ENCODE data around the gene ATP6V1B1.

ATP6V1B1 gene

DNA sequence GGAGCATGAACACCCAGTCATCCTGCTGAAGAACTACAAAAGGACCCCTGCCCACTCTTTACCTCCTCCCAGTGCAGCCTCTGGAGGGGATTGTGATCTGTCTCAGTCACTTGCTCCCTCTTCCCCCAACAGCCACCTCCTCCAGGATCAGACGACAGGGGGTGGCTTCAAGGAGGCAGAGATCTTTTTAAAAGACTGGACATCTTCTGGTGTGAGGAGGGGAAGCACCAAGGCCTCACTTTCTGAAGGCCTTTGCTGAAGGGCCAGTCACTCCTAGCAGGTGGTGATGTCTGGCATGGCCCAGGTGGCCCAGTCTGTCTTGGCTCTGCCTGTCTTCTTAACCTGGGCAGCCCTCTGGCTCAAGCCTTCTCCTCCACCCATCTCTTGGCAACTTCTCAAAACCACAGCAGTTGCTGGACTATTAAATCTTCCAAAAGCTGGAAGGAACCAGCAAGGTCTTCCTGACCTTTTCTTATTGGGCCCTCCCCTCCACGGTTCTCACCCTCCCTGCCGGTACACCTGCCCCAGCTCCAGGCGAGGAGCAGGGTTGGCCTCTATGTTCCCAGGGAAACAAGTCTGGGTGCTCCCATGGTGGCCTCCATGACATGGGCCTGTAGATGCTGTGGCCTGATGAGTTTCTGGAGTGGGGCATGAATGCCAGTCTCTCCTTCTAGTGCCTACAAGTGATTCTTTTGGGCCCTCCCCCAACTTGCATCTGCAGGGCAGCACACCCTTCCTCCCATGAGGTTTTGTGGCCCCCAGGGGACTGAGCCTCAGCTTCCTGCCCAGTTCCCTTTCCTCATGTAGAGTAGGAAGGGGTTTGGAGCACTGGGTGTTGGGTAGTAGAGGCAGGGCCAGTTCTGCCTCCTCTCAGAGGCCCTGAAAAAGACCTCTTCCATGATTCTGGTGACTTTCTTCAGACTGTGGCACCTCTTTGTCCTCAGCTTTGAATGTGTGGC is 5.0 kb upstream of the ATP6V1B1 start:
- Mint-ChIP-seq H3K27me3 (peaks cover 3% of the 10 kb centered on the region), H3K27ac (no peak overlapping the region), H3K36me3 (ENCODE audit: low read depth) (no peaks in the 10 kb centered on the region), H3K4me1 (no peaks in the 10 kb centered on the region), H3K9me3 (no peaks in the 10 kb centered on the region), H3K4me3 (no peak overlapping the region)
- no peak for DNase-seq
- no peak for ATAC-seq

DNA sequence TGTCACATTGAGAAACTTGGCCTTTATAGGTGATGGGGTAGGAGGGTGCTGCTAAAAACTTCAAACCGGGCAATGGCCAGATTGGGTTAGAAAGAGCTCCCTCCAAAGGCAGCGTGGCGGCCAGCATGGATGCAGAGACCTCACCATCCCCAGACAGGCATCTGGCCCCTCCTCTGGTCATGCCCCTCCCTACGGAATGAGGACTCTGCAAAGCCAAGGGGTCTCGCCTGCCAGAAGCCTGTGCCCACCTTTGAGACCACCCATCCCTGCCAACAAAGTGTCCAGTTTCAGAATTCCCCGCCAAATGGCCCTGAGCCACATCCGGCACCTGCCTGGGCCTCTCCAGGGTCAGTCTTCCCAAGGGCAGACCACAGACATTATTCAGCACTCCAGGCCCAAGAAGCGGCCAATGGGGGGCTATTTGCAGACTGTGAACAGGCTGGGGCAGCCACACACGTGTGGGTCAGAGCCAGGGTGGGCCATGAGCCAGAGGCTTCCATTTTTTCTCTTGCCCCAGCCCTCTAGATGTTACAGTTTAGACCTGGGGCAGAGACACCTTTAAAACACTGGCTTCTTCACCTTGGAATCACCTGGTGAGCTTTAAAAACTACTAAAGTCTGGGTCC is 4.2 kb upstream of the ATP6V1B1 start:
- Mint-ChIP-seq H3K4me1 (no peaks in the 10 kb centered on the region), H3K27ac (no peak overlapping the region), H3K27me3 (peaks cover 3% of the 10 kb centered on the region), H3K9me3 (no peaks in the 10 kb centered on the region), H3K4me3 (no peak overlapping the region), H3K36me3 (ENCODE audit: low read depth) (no peaks in the 10 kb centered on the region)
- DNase-seq, result no peak
- ATAC-seq, result no peak

DNA sequence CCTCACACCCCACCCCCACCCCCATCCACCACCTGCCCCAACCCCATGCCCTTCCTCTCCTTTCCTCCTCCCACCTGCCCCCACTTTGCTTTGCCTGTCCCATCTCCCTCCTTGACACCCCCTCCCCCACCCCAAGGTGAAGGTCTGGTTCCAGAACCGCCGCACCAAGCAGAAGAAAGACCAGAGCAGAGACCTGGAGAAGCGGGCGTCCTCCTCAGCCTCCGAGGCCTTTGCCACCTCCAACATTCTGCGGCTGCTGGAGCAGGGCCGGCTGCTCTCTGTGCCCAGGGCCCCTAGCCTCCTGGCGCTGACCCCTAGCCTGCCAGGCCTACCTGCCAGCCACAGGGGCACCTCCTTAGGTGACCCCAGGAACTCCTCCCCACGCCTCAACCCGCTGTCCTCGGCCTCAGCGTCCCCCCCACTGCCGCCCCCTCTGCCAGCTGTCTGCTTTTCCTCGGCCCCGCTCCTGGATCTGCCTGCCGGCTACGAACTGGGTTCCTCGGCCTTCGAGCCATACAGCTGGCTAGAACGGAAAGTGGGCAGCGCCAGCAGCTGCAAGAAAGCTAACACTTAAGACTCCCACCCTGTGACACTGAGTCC is 3.0 kb upstream of the ATP6V1B1 start:
- H3K27ac Mint-ChIP-seq, result no peak overlapping the region
- ATAC-seq, result no peak
- no peaks in the 10 kb centered on the region for H3K36me3 Mint-ChIP-seq (ENCODE audit: low read depth)
- H3K4me3 Mint-ChIP-seq, result no peak overlapping the region
- H3K4me1 Mint-ChIP-seq, result no peaks in the 10 kb centered on the region
- peaks cover 3% of the 10 kb centered on the region for H3K27me3 Mint-ChIP-seq
- H3K9me3 Mint-ChIP-seq, result no peaks in the 10 kb centered on the region
- no peak for DNase-seq

DNA sequence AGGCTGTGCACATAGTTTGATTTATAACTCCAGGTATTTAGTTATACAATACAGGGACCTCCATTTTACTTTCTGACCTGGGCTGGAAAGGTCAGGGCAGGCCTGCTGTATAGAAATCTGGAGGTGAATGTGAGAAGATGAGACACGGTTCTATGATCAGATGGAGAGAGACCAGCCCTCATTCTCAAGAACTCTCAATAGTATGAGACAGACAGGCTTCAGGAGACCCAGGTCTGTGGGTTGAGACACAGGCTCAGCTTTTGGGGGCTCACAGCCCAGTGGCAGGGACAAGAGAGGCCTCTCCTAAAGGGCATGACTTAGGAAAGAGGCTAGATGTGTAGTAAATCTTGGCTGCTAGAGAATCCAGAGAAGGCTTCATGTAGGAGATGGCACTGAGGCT is 719 bp upstream of the ATP6V1B1 start:
- Mint-ChIP-seq H3K9me3 (no peaks in the 10 kb centered on the region), H3K27ac (no peak overlapping the region), H3K36me3 (ENCODE audit: low read depth) (no peaks in the 10 kb centered on the region), H3K27me3 (peaks cover 7% of the 10 kb centered on the region), H3K4me3 (no peak overlapping the region), H3K4me1 (no peaks in the 10 kb centered on the region)
- DNase-seq, result no peak
- ATAC-seq, result peak; percentile 10

DNA sequence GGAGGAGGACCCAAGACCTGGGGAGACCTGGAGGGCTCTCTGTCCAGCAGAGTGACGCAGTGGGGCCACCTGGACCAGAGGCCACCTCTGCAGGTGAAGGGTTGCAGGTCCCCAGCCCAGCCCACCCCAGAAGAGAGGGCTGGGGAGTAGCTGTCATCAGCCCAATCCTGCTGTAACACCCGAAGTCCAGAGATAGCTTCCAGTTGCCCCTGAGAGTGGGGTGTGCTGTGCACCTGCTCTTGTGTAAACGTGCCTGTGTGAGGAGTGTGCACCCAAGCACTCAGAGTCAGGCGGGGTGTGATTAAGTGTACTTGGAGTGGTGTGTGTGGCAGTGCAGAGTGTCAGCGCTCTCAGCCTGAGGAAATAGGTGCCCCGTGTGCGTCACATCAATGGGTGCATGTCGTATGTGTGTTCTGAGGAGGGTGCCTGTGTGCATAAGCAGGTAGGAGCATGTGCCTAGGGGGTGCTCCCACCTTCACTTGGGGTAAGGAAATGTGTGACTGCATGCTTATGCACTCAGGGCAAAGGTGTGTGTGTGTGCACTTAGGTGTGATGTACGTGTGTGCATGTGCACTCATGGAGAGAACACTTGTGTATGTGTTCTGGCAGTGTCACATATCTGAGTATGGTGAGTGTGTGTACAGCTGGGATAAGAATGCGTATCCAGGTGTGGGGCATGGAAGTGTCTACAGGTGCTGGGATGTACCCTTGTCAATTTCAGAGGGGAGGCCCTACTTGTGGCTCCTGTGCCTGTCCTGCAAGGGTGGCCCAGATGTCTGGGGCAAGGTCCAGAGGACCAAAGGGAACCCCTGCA is 672 bp downstream of the ATP6V1B1 start:
- H3K36me3 Mint-ChIP-seq (ENCODE audit: low read depth), result no peaks in the 10 kb centered on the region
- ATAC-seq (no peak), DNase-seq (no peak)
- H3K4me3 Mint-ChIP-seq, result no peak overlapping the region
- peaks cover 7% of the 10 kb centered on the region for H3K27me3 Mint-ChIP-seq
- no peaks in the 10 kb centered on the region for H3K9me3 Mint-ChIP-seq
- no peaks in the 10 kb centered on the region for H3K4me1 Mint-ChIP-seq
- no peak overlapping the region for H3K27ac Mint-ChIP-seq

DNA sequence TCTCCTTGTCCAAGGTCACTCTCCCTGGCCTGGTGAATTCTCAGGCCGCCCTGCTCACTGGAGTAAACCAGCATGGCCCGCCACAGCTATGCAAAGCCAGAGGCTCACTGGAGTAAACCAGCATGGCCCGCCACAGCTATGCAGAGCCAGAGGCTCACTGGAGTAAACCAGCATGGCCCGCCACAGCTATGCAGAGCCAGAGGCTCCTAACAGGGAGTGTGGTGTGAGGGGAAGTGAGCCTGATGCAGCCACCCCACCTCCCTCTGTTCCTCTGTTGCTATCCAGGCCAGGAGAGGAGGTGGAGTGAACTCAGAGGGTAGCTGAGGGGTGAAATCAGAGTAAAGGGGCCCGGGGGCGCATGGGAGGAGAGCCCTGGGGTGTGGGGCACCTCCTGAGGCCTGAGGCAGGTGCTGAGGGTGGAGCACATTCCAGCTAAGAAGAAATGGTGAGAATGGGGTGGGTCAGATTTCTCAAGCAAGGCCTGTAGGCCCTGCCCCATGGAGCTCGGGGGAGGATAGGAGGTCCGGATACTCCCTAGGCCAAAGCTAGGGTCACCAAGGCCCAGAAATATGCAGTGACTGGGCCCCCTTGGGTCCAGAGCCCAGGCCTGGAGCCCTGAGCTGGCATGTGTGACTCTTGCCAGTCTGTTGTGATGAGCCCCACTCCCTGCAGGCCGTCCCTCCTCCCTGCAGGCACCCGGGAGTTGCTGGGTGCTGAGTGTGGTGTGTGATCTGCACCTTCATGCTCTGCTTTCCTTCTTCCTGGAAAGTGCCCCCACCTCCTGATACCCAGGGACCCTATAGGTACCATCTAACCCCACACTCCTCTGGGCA is 1.5 kb downstream of the ATP6V1B1 start:
- ATAC-seq (no peak), DNase-seq (no peak)
- H3K27me3 Mint-ChIP-seq, result peaks cover 11% of the 10 kb centered on the region
- H3K27ac Mint-ChIP-seq, result no peak overlapping the region
- no peaks in the 10 kb centered on the region for H3K9me3 Mint-ChIP-seq
- no peak overlapping the region for H3K4me3 Mint-ChIP-seq
- no peaks in the 10 kb centered on the region for H3K36me3 Mint-ChIP-seq (ENCODE audit: low read depth)
- H3K4me1 Mint-ChIP-seq, result no peaks in the 10 kb centered on the region

DNA sequence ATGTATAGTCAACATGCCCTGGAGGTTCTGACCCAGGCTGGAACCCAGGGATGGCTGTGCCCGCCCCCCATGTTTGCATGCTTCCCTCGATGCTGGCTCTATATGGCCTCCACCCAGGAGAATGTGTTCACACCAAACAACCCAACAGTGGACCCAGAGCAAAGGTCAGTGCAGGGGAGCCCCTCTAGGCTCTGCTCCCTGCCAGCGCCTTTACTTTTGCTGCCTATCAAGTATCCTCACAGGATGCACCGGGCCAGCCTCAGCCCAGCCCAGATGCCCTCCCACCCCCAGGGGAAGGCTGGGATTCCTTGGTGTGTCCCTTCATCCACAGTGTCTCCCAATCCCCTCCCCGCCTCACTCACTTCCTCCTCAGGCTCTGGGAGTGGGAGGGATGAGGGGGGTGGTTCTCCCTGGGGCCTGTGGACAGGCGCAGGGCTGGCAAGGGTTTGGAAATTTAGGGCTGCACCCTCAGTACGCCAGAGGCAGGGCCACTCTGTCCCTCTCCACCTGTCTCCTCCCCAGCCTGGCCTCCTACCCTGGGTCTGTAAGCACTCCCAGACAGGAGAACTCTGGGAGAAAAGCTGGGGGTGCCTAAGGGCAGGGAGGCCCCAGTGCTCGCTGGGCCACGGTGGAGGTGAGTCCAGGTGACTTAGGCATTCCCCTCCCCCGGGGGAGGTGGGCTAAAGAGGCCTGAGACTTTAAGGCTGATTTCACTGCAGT is 2.3 kb downstream of the ATP6V1B1 start:
- H3K36me3 Mint-ChIP-seq (ENCODE audit: low read depth), result no peaks in the 10 kb centered on the region
- no peaks in the 10 kb centered on the region for H3K4me1 Mint-ChIP-seq
- no peak for DNase-seq
- H3K27ac Mint-ChIP-seq, result no peak overlapping the region
- H3K9me3 Mint-ChIP-seq, result no peaks in the 10 kb centered on the region
- no peak overlapping the region for H3K4me3 Mint-ChIP-seq
- ATAC-seq, result no peak
- peaks cover 11% of the 10 kb centered on the region for H3K27me3 Mint-ChIP-seq

DNA sequence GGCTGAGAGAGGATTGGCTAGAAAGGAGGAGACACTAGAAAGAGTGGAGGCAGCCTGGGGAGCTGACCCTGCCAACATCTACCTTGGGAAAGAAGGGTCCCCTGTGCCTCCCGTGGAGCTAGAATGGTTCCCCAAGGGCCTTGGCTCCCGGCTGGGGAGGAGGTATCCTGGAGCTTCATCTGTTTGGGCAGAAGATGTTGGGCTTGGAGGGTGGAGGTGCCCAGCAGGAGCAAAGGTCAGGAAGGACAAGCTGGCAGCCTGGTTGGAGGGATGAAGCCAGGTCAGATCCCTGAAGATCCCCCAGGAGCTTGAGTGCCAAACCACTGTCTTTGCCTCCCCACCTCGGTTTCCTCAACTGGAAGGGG is 2.9 kb downstream of the ATP6V1B1 start:
- no peaks in the 10 kb centered on the region for H3K36me3 Mint-ChIP-seq (ENCODE audit: low read depth)
- H3K27me3 Mint-ChIP-seq, result peaks cover 11% of the 10 kb centered on the region
- H3K4me3 Mint-ChIP-seq, result no peak overlapping the region
- H3K9me3 Mint-ChIP-seq, result no peaks in the 10 kb centered on the region
- no peak for ATAC-seq
- no peaks in the 10 kb centered on the region for H3K4me1 Mint-ChIP-seq
- H3K27ac Mint-ChIP-seq, result no peak overlapping the region
- DNase-seq, result no peak

DNA sequence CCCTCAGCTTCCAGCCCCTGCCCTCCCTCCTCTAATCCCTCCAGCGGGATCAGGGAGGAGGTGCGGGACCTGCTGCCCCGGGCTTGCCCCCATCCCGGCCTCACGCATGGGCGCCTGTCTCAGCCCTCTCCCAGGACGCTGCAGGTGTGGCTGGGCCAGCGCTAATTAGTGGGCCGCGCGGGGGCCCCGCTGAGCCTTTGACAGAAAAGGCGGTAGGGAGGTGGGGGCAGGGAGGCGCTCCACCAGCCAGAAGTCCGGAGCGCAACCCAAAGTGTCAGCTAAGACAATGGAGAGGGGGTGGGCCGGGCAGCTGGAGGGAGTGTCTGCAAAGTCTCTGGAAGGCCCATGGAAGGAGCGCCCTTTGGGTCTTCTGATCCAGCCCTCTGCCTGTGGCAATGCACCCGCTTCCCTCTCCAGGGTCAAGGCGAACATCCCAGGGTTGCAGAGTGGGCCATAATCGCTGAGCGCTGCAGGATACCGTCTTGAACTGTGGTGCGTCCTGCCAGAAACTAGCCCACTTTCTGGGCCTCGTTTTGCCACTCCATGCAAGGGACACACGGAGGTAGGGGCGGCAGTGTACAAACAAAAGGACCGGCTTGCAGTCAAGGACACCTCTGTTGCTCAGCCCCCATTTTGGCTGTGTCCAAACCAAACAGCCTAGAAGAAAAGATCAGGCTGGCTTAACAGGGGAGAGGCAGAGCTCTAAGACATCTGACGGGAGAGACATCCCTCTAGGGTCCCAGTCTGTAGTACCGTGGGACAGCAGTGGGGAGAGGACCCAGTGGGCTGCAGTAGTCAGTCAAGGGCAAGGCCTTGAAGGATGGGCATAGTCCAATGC is 3.5 kb downstream of the ATP6V1B1 start:
- Mint-ChIP-seq H3K27ac (no peak overlapping the region), H3K27me3 (peaks cover 11% of the 10 kb centered on the region), H3K36me3 (ENCODE audit: low read depth) (no peaks in the 10 kb centered on the region), H3K4me3 (no peak overlapping the region), H3K9me3 (no peaks in the 10 kb centered on the region), H3K4me1 (no peaks in the 10 kb centered on the region)
- ATAC-seq (no peak), DNase-seq (no peak)

DNA sequence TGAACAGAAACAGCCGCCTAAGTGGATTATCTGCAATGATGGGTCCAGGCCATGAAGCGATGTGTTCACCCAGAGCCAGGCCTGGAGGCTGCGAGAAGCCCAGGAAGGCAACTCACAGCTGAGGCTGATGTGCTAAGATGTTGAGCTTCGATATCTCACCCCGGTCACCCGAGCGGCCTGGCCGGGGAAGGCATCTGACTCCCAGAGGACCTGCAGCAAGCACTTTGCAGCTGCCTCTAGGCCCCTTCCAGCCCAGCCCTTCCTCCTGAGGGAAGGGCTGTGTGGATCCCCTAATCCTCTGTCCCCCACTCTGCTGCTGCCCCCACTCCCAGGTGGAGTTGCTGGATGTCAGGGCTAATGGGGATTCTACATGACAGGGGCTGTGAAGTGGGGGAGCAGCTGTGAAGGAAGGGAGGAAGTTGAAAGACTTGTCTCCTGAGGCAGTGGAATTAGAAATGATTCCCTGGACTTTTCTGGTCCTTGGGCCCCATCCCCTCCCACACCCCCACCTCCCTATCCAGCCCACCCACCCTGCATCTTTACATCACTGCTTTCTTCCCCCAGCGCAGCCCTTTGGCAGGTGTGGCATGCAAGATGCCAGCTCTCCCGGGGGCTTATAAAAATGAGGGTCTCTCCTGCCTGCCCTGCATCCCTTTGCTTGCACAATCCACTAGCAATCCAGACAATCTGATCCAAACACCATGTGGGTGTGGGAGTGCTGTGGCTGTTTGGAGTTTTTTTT is 4.3 kb downstream of the ATP6V1B1 start:
- DNase-seq (no peak), ATAC-seq (no peak)
- H3K9me3 Mint-ChIP-seq, result no peaks in the 10 kb centered on the region
- H3K27ac Mint-ChIP-seq, result no peak overlapping the region
- no peaks in the 10 kb centered on the region for H3K4me1 Mint-ChIP-seq
- no peaks in the 10 kb centered on the region for H3K36me3 Mint-ChIP-seq (ENCODE audit: low read depth)
- peaks cover 11% of the 10 kb centered on the region for H3K27me3 Mint-ChIP-seq
- no peak overlapping the region for H3K4me3 Mint-ChIP-seq

DNA sequence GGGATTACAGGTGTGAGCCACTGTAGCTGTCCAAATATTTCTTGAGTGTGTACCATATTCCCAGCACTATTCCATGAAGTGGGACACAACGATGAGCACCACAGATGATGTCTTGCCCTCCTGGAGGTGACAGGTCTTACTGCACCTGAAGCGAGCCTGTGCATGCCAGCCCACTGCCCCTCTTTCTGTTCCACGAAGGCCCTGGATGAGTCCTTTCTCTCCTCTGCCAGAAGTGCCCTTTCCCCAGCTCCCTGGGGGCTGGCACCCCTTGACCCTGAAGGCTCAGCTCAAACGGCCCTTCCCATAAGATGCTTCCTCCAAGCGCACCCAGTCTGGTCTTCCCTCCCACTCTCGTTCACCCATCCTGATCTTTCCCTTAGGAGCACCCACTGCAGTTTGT is 5.5 kb downstream of the ATP6V1B1 start:
- no peak overlapping the region for H3K27ac Mint-ChIP-seq
- no peaks in the 10 kb centered on the region for H3K9me3 Mint-ChIP-seq
- H3K4me1 Mint-ChIP-seq, result no peaks in the 10 kb centered on the region
- no peaks in the 10 kb centered on the region for H3K36me3 Mint-ChIP-seq (ENCODE audit: low read depth)
- H3K4me3 Mint-ChIP-seq, result no peak overlapping the region
- peaks cover 15% of the 10 kb centered on the region for H3K27me3 Mint-ChIP-seq
- ATAC-seq (no peak), DNase-seq (no peak)

DNA sequence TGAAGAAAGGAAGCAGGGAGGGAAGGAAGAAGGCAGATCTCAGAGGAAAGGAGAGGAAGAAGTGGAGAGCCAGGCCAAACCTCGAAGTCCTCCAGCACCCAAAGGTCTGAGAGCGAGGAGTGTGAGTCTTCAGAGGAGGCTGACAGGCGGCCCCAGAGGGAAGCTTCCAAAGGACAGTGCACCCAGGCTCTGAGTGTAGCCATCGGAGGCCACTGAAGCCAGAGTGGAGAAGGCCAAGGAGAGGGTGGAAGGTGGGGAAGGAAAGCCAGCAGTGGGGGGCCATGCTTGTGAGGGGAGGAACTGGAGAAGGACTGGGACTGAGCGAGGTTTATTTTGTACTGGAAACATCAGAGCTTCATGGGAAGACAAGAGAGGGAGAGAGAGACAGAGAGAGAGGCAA is 6.0 kb downstream of the ATP6V1B1 start:
- no peak for ATAC-seq
- Mint-ChIP-seq H3K4me1 (no peaks in the 10 kb centered on the region), H3K36me3 (ENCODE audit: low read depth) (no peaks in the 10 kb centered on the region), H3K27ac (no peak overlapping the region), H3K9me3 (no peaks in the 10 kb centered on the region), H3K27me3 (peaks cover 16% of the 10 kb centered on the region), H3K4me3 (no peak overlapping the region)
- no peak for DNase-seq
